H9 (cell line): ENCODE measurements around the gene SKOR2. TPM values are rescaled to one million over a fixed set of nuclear protein-coding genes. Genes with fewer than 3 reads are reported as not detected.

Experiments
- DNase-seq: peaks from one replicate; pipeline ENCODE4 v3.0.0-alpha.2; 2017
- H2AFZ ChIP-seq: one replicate; pipeline ENCODE4 v1.6.1; 2013; ENCODE audit warnings: mild to moderate bottlenecking, low read length, control low read depth, moderate library complexity
- H2AK5ac ChIP-seq: 2 replicates; pipeline ENCODE4 v1.6.1; 2013; ENCODE audit warnings: low read length, control low read depth, mixed read lengths; ENCODE audit not compliant: insufficient read length
- H2BK120ac ChIP-seq: one replicate; pipeline ENCODE4 v1.6.1; 2013; ENCODE audit warnings: low read depth, mild to moderate bottlenecking, low read length, control low read depth, inconsistent platforms; ENCODE audit not compliant: poor library complexity, severe bottlenecking
- H2BK12ac ChIP-seq: 2 replicates; pipeline ENCODE4 v1.6.1; 2013; ENCODE audit warnings: low read length, control low read depth, mixed read lengths, low read depth; ENCODE audit not compliant: insufficient read length
- H2BK15ac ChIP-seq: 2 replicates; pipeline ENCODE4 v1.6.1; 2013; ENCODE audit warnings: low read depth, low read length, control low read depth
- H2BK20ac ChIP-seq: one replicate; pipeline ENCODE4 v1.6.1; 2013; ENCODE audit warnings: low read depth, mild to moderate bottlenecking, low read length, control low read depth, inconsistent platforms; ENCODE audit not compliant: poor library complexity, severe bottlenecking
- H2BK5ac ChIP-seq: 2 replicates; pipeline ENCODE4 v1.6.1; 2013; ENCODE audit warnings: low read length, control low read depth, mixed read lengths; ENCODE audit not compliant: insufficient read length
- H3K14ac ChIP-seq: 2 replicates; pipeline ENCODE4 v1.6.1; 2013; ENCODE audit warnings: low read length, control low read depth; ENCODE audit not compliant: insufficient read depth
- H3K18ac ChIP-seq: 2 replicates; pipeline ENCODE4 v1.6.1; 2013; ENCODE audit warnings: low read depth, mild to moderate bottlenecking, mixed read lengths, low read length, control low read depth; ENCODE audit not compliant: insufficient read length
- H3K23ac ChIP-seq: 2 replicates; pipeline ENCODE4 v1.6.1; 2013; ENCODE audit warnings: low read length, control low read depth, mixed read lengths, low read depth; ENCODE audit not compliant: insufficient read length
- H3K23me2 ChIP-seq: 2 replicates; pipeline ENCODE4 v1.6.1; 2013; ENCODE audit warnings: low read depth, mild to moderate bottlenecking, mixed read lengths, low read length, control low read depth; ENCODE audit not compliant: insufficient read length, poor library complexity, severe bottlenecking
- H3K27ac ChIP-seq: 2 replicates; pipeline ENCODE4 v1.5.1; 2013; ENCODE audit warnings: low read length, control low read depth, mixed read lengths, low read depth; ENCODE audit not compliant: insufficient read length
- H3K27me3 ChIP-seq: 2 replicates; pipeline ENCODE4 v1.6.1; 2013; ENCODE audit warnings: low read length, control low read depth, inconsistent platforms; ENCODE audit not compliant: insufficient read depth
- H3K4ac ChIP-seq: 2 replicates; pipeline ENCODE4 v1.6.1; 2013; ENCODE audit warnings: low read depth, mild to moderate bottlenecking, control low read depth, inconsistent platforms, low read length, moderate library complexity
- H3K4me1 ChIP-seq: 2 replicates; pipeline ENCODE4 v1.6.1; 2013; ENCODE audit warnings: low read length, control low read depth, inconsistent platforms; ENCODE audit not compliant: insufficient read depth
- H3K4me2 ChIP-seq: 2 replicates; pipeline ENCODE4 v1.6.1; 2013; ENCODE audit warnings: low read length, control low read depth, mixed read lengths; ENCODE audit not compliant: insufficient read length, insufficient read depth
- H3K56ac ChIP-seq: 2 replicates; pipeline ENCODE4 v1.6.1; 2013; ENCODE audit warnings: low read depth, mild to moderate bottlenecking, mixed read lengths, low read length, control low read depth; ENCODE audit not compliant: insufficient read length
- H3K79me1 ChIP-seq: 2 replicates; pipeline ENCODE4 v1.6.1; 2013; ENCODE audit warnings: low read depth, mild to moderate bottlenecking, moderate library complexity, low read length, control low read depth, inconsistent platforms; ENCODE audit not compliant: insufficient read depth, poor library complexity, severe bottlenecking
- H3K79me2 ChIP-seq: 2 replicates; pipeline ENCODE4 v1.6.1; 2013; ENCODE audit warnings: low read length, control low read depth, inconsistent platforms; ENCODE audit not compliant: insufficient read depth
- H3K9ac ChIP-seq: 2 replicates; pipeline ENCODE4 v1.6.1; 2013; ENCODE audit warnings: low read length, control low read depth, mixed read lengths; ENCODE audit not compliant: insufficient read length; ENCODE audit errors: extremely low read depth
- H3K9me3 ChIP-seq: one replicate; pipeline ENCODE4 v1.6.1; 2013; ENCODE audit warnings: low read depth, low read length, inconsistent platforms; ENCODE audit not compliant: control insufficient read depth
- H3T11ph ChIP-seq: one replicate; pipeline ENCODE4 v1.6.1; 2013; ENCODE audit warnings: mild to moderate bottlenecking, low read length, control low read depth, inconsistent platforms
- H4K20me1 ChIP-seq: one replicate; pipeline ENCODE4 v1.6.1; 2013; ENCODE audit not compliant: control insufficient read depth, insufficient read length, insufficient read depth
- H4K5ac ChIP-seq: 2 replicates; pipeline ENCODE4 v1.6.1; 2013; ENCODE audit warnings: low read depth, mild to moderate bottlenecking, mixed read lengths, low read length, control low read depth; ENCODE audit not compliant: insufficient read length
- H4K8ac ChIP-seq: replicated peaks from 2 replicates; pipeline ENCODE4 v1.6.1; 2013; ENCODE audit warnings: low read length, control low read depth, mixed read lengths, low read depth; ENCODE audit not compliant: insufficient read length
- H4K91ac ChIP-seq: 2 replicates; pipeline ENCODE4 v1.6.1; 2013; ENCODE audit warnings: low read depth, mild to moderate bottlenecking, moderate library complexity, mixed read lengths, low read length, control low read depth; ENCODE audit not compliant: insufficient read length
- H3K27ac Mint-ChIP-seq, 3 experiments: 2 replicates in 2 of 3; 3 replicates in 1 of 3; pipeline ENCODE4 v1.8.0; 2020 to 2021; ENCODE audit warnings: mixed read lengths in 3 of 3, mild to moderate bottlenecking in 1 of 3, moderate library complexity in 1 of 3
- H3K27me3 Mint-ChIP-seq: 2 replicates; pipeline ENCODE4 v1.8.0; 2021; ENCODE audit warnings: low read depth, mild to moderate bottlenecking, moderate library complexity, mixed read lengths
- H3K36me3 Mint-ChIP-seq, 3 experiments: 2 replicates in 2 of 3; 3 replicates in 1 of 3; pipeline ENCODE4 v1.8.0; 2020 to 2021; ENCODE audit warnings: low read depth in 3 of 3, mixed read lengths in 3 of 3; ENCODE audit not compliant: insufficient read depth in 1 of 3
- H3K4me1 Mint-ChIP-seq, 2 experiments: 2 replicates each; pipeline ENCODE4 v1.8.0; 2020; ENCODE audit warnings: mixed read lengths in 2 of 2
- H3K4me3 Mint-ChIP-seq, 2 experiments: 2 replicates in 1 of 2; 3 replicates in 1 of 2; pipeline ENCODE4 v1.8.0; 2020 to 2021; ENCODE audit warnings: mild to moderate bottlenecking in 2 of 2, mixed read lengths in 2 of 2, moderate library complexity in 1 of 2
- H3K9me3 Mint-ChIP-seq, 2 experiments: 2 replicates in 1 of 2; 3 replicates in 1 of 2; pipeline ENCODE4 v1.8.0; 2020; ENCODE audit warnings: mild to moderate bottlenecking in 2 of 2, mixed read lengths in 2 of 2, moderate library complexity in 1 of 2
- CTCF ChIP-seq: fragments of 200-600 bp; sonication (generic); conservative IDR thresholded peaks from 3 replicates; pipeline ENCODE4 v1.8.0; 2021; ENCODE audit warnings: antibody characterized with exemption, mild to moderate bottlenecking
- WGBS: extraction: QIAGEN DNeasy Blood & Tissue Kit; methylation state at CpG from one replicate; pipeline ENCODE4 v1.1.7; 2013; ENCODE audit warnings: missing lambda C conversion rate, low lambda C conversion rate, mixed read lengths; ENCODE audit not compliant: insufficient read length; ENCODE audit errors: extremely low coverage; 5-methylcytosine and 5-hydroxymethylcytosine counted together
- total RNA-seq: library from RNA; stranded (reverse); gene quantifications from 2 replicates; pipeline ENCODE4 v1.2.1, GENCODE V29; 2021

Gene SKOR2
- total RNA-seq, 1 experiment from 2014 or later, result 0.24 TPM

- no peak overlapping the region for H3K4me2 ChIP-seq
- H3T11ph ChIP-seq, result no peak overlapping the region
- no peak overlapping the region for H2BK20ac ChIP-seq
- Mint-ChIP-seq H3K27ac (no peak overlapping the region), H3K27me3 (peaks cover 87% of the 10 kb centered on the region), H3K4me1 (peaks cover 46 to 70% of the 10 kb centered on the region in 2 experiments), H3K9me3 (peaks cover 9 to 17% of the 10 kb centered on the region in 2 experiments), H3K4me3 (peak overlapping the region in 1 of 2 experiments; percentile 54; a peak in 1 of 5 replicates), H3K36me3 (peaks cover 0 to 4% (median 3%) of the 10 kb centered on the region in 3 experiments; a peak in 2 of 7 replicates)
- no peaks in the 10 kb centered on the region for H3K9me3 ChIP-seq
- H3K56ac ChIP-seq, result no peak overlapping the region
- H4K5ac ChIP-seq, result no peak overlapping the region
- H4K91ac ChIP-seq, result no peak overlapping the region
- WGBS, result no CpG with 5 or more reads among the region's 7 CpGs
- H3K14ac ChIP-seq, result no peak overlapping the region
- peaks cover 65% of the 10 kb centered on the region for H3K27me3 ChIP-seq
- H2BK15ac ChIP-seq, result no peak overlapping the region
- no peak overlapping the region for H2BK120ac ChIP-seq
- no peak overlapping the region for H4K8ac ChIP-seq
- DNase-seq, result no peak
- no peak overlapping the region for H3K27ac ChIP-seq
- H2BK12ac ChIP-seq, result no peak overlapping the region
- 0 out of 2 replicates have a peak, but pooled peaks cover 1% of the 10 kb centered on the region for H3K4me1 ChIP-seq
- no peaks in the 10 kb centered on the region for H3K79me2 ChIP-seq
- no peak overlapping the region for H3K18ac ChIP-seq
- H3K23ac ChIP-seq, result no peak overlapping the region
- H4K20me1 ChIP-seq, result peaks cover 7% of the 10 kb centered on the region
- no peak overlapping the region for H3K4ac ChIP-seq
- no peaks in the 10 kb centered on the region for H3K79me1 ChIP-seq
- H3K9ac ChIP-seq, result no peak overlapping the region
- TF ChIP-seq CTCF, result no peak
- no peak overlapping the region for H2AFZ ChIP-seq
- H3K23me2 ChIP-seq, result peaks cover 13% of the 10 kb centered on the region
- no peak overlapping the region for H2BK5ac ChIP-seq
- no peak overlapping the region for H2AK5ac ChIP-seq
These were observed 2.0 kb downstream of the SKOR2 start for GRCh38 chr18:47249314-47249981.
